ENCODE results near the gene RASSF8.

GRCh38 chr12:26044007-26044394 lies 85.5 kb downstream of the RASSF8 start:
- no peak for TF ChIP-seq GATA2 (IDR thresholded peaks at IDR 0.05; ENCODE audit: low read depth, low read length)
- TF ChIP-seq GATA3 (IDR thresholded peaks at IDR 0.05; ENCODE audit: low read depth, low read length), result no peak
